Breast epithelium (tissue), 4 donors: ENCODE results near the gene APRT. TPM values are rescaled to one million over a fixed set of nuclear protein-coding genes. Genes with fewer than 3 reads are reported as not detected.

Experiments used
- DNase-seq, 2 donors: peaks; one replicate each; pipeline ENCODE4 v3.0.0-alpha.2; 2019; ENCODE audit warnings: low spot score in 2 of 2
- H3K27ac ChIP-seq, 2 donors: fragments of 200-600 bp; sonication (generic) in 1 of 2; one replicate each; pipeline ENCODE4 v1.5.1; 2016 to 2019; ENCODE audit warnings: mild to moderate bottlenecking in 1 of 2
- H3K27me3 ChIP-seq, 2 donors: fragments of 200-600 bp; sonication (generic) in 1 of 2; one replicate each; pipeline versions ENCODE4 v1.5.1 to v1.6.0; 2017 to 2019; ENCODE audit warnings: control low read depth in 1 of 2, mild to moderate bottlenecking in 1 of 2
- H3K36me3 ChIP-seq: fragments of 200-600 bp; one replicate; pipeline ENCODE4 v1.5.1; 2019
- H3K4me1 ChIP-seq, 2 donors: fragments of 200-600 bp; sonication (generic); one replicate each; pipeline ENCODE4 v1.5.1; 2016 to 2019; ENCODE audit warnings: control low read depth in 1 of 2
- H3K4me3 ChIP-seq, 3 donors: fragments of 200-600 bp; sonication (generic); 1 replicate in 2 of 3; 2 replicates in 1 of 3; pipeline ENCODE4 v1.5.1; 2016 to 2019; ENCODE audit warnings: mild to moderate bottlenecking in 3 of 3, moderate library complexity in 2 of 3
- H3K9me3 ChIP-seq, 2 donors: fragments of 200-600 bp; sonication (generic) in 1 of 2; one replicate each; pipeline ENCODE4 v1.5.1; 2016 to 2019; ENCODE audit warnings: control low read depth in 1 of 2
- CTCF ChIP-seq, 3 donors: fragments of 450-650 bp; IDR thresholded peaks; one replicate each; pipeline ENCODE4 v1.5.1; 2016 to 2017; ENCODE audit warnings: antibody characterized with exemption in 3 of 3, mild to moderate bottlenecking in 3 of 3, moderate library complexity in 3 of 3
- POLR2A ChIP-seq: fragments of 450-650 bp; IDR thresholded peaks from one replicate; pipeline ENCODE4 v1.6.1; 2016; ENCODE audit warnings: antibody characterized with exemption, mild to moderate bottlenecking, moderate library complexity
- POLR2AphosphoS5 ChIP-seq, 3 donors: sonication (generic); formaldehyde crosslinking; IDR thresholded peaks; one replicate each; pipeline ENCODE4 v1.6.1; 2017; ENCODE audit warnings: antibody characterized with exemption in 3 of 3
- intact Hi-C: fragments of 100-400 bp; cut with DNase I; formaldehyde crosslinking; loops from one replicate; pipeline ENCODE4 v1.15.1; 2023; ENCODE audit warnings: low total_unique reads
- total RNA-seq, 3 donors: library from RNA; depleted of rRNA; stranded (reverse); fragments of >200 nt; gene quantifications; one replicate each; pipeline ENCODE4 v1.1.0, GENCODE V29; 2016

The APRT gene
- total RNA-seq, 3 donors from 2014 or later: 93.8 to 152 (median 126) TPM

GRCh38 chr16:88804173-88804551, 7.6 kb downstream of the APRT start:
- no peaks in the 10 kb centered on the region for H3K27me3 ChIP-seq
- H3K9me3 ChIP-seq: no peaks in the 10 kb centered on the region
- TF ChIP-seq CTCF (IDR thresholded peaks at IDR 0.05) (no peak), POLR2AphosphoS5 (IDR thresholded peaks at IDR 0.05) (no peak), POLR2A (no peak)
- no peak for DNase-seq
- H3K4me3 ChIP-seq: peak overlapping the region; percentile 52 to 77 (median 72)
- H3K36me3 ChIP-seq: no peaks in the 10 kb centered on the region
- H3K27ac ChIP-seq: no peak overlapping the region
- H3K4me1 ChIP-seq: peaks cover 7 to 9% of the 10 kb centered on the region in 2 donors
- intact Hi-C loops: no loop called here

GRCh38 chr16:88803264-88803987, 8.3 kb downstream of the APRT start, which contains the start of gene CDT1:
Gene CDT1, plus strand, starts transcription at chr16:88803789. Its CDS starts 43 bp downstream, at chr16:88803832.
- H3K4me3 ChIP-seq: peak within 1 kb of the TSS; percentile 52 to 77 (median 72)
- H3K27ac ChIP-seq: peak within 1 kb of the TSS; percentile 10 to 13
- DNase-seq: peak; percentile 65 to 82
- no peaks in the 10 kb centered on the region for H3K9me3 ChIP-seq
- TF ChIP-seq CTCF (IDR thresholded peaks at IDR 0.05) (no peak), POLR2A (no peak), POLR2AphosphoS5 (IDR thresholded peaks at IDR 0.05) (peak in 2 of 3 donors; percentile 28 to 34)
- peaks cover 7 to 9% of the 10 kb centered on the region in 2 donors for H3K4me1 ChIP-seq
- H3K27me3 ChIP-seq: no peaks in the 10 kb centered on the region
- intact Hi-C loops: no loop called here
- no peaks in the 10 kb centered on the region for H3K36me3 ChIP-seq

GRCh38 chr16:88800277-88800592, 11.5 kb downstream of the APRT start:
- no peak for TF ChIP-seq CTCF (IDR thresholded peaks at IDR 0.05)
- TF ChIP-seq POLR2A: no peak
- no peak for TF ChIP-seq POLR2AphosphoS5 (IDR thresholded peaks at IDR 0.05)
- H3K27ac ChIP-seq: no peak overlapping the region
- DNase-seq: no peak
- no peaks in the 10 kb centered on the region for H3K27me3 ChIP-seq
- peaks cover 7 to 9% of the 10 kb centered on the region in 2 donors for H3K4me1 ChIP-seq
- no peak overlapping the region for H3K4me3 ChIP-seq
- no peaks in the 10 kb centered on the region for H3K36me3 ChIP-seq
- intact Hi-C loops: no loop called here
- no peaks in the 10 kb centered on the region for H3K9me3 ChIP-seq

GRCh38 chr16:88799569-88800276, 12.0 kb downstream of the APRT start:
- no peaks in the 10 kb centered on the region for H3K9me3 ChIP-seq
- no peaks in the 10 kb centered on the region for H3K36me3 ChIP-seq
- peaks cover 4 to 9% of the 10 kb centered on the region in 2 donors for H3K4me1 ChIP-seq
- DNase-seq: no peak
- no peaks in the 10 kb centered on the region for H3K27me3 ChIP-seq
- TF ChIP-seq POLR2A (no peak), CTCF (IDR thresholded peaks at IDR 0.05) (no peak), POLR2AphosphoS5 (IDR thresholded peaks at IDR 0.05) (no peak)
- H3K27ac ChIP-seq: no peak overlapping the region
- intact Hi-C loops: no loop called here
- H3K4me3 ChIP-seq: no peak overlapping the region
